ENCODE results near the gene CBX4.

The CBX4 gene

DNA sequence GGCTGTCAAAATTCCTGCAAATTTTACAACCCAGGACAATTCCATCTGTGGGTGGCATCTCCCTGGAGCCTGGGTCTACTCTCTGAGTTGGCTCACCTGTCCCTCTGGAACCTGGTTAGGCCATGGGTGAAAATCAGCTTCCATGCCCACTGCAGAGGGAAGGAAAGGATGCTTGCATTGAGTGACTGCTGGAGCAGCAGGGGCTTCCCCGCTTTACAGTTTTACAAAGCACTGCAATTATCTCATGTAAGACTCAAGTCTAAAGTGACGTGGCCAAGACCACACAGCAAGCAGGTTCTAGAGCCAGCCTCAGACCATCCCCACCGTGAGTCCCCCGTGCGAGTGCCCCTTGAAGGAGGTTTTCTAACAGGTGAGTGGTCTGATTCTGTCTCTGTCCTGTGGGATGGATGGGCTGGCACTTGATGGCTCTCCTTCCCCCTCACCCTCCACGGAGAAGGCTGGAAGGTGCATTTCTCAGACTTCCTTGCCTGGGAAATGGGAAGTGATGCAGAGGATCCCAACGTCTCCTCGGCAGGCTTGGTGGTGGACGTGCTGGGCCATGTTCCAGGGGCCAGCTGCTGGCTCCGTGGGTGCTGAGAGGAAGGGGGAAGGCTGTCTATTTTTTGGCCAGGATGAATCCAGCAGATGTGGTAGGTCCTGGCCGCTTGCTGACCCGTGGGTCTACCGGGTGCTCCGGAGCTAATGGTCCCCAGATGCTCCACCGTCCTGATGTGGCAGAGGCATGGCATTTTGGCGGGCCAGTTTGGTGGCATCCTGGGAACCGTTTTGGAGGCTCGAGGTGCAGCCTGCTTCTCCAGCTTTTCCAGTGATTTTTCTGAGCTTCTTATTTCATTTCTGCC lies 26.3 kb upstream of the CBX4 start:
- TF ChIP-seq ISL1 (CRISPR knock-in tag; IDR thresholded peaks at IDR 0.05) (no peak), SNAI2 (CRISPR knock-in tag; IDR thresholded peaks at IDR 0.05) (no peak), ZNF70 (CRISPR knock-in tag; IDR thresholded peaks at IDR 0.05) (no peak), BACH2 (CRISPR knock-in tag; IDR thresholded peaks at IDR 0.05; ENCODE audit: borderline replicate concordance) (no peak), ZFP3 (CRISPR knock-in tag; IDR thresholded peaks at IDR 0.05) (no peak), ESRRG (CRISPR knock-in tag; IDR thresholded peaks at IDR 0.05) (no peak), ZNF565 (CRISPR knock-in tag; conservative IDR thresholded peaks at IDR 0.05; ENCODE audit: low read depth) (no peak), PPARA (CRISPR knock-in tag; IDR thresholded peaks at IDR 0.05; ENCODE audit: borderline replicate concordance) (no peak), TOX (CRISPR knock-in tag; IDR thresholded peaks at IDR 0.05; ENCODE audit: borderline replicate concordance) (no peak), CSDC2 (CRISPR knock-in tag; IDR thresholded peaks at IDR 0.05) (no peak), RARB (CRISPR knock-in tag; IDR thresholded peaks at IDR 0.05) (no peak), ARNTL (CRISPR knock-in tag; IDR thresholded peaks at IDR 0.05; ENCODE audit: borderline replicate concordance, low read depth) (no peak), OSR1 (CRISPR knock-in tag; IDR thresholded peaks at IDR 0.05) (no peak), ZC3H10 (CRISPR knock-in tag; IDR thresholded peaks at IDR 0.05) (no peak), CREB5 (CRISPR knock-in tag; IDR thresholded peaks at IDR 0.05; ENCODE audit: low read depth) (no peak), ZFP30 (CRISPR knock-in tag; IDR thresholded peaks at IDR 0.05) (no peak), TCF4 (CRISPR knock-in tag; IDR thresholded peaks at IDR 0.05; ENCODE audit: borderline replicate concordance) (no peak)
- TF ChIP-seq, protein P1, sequence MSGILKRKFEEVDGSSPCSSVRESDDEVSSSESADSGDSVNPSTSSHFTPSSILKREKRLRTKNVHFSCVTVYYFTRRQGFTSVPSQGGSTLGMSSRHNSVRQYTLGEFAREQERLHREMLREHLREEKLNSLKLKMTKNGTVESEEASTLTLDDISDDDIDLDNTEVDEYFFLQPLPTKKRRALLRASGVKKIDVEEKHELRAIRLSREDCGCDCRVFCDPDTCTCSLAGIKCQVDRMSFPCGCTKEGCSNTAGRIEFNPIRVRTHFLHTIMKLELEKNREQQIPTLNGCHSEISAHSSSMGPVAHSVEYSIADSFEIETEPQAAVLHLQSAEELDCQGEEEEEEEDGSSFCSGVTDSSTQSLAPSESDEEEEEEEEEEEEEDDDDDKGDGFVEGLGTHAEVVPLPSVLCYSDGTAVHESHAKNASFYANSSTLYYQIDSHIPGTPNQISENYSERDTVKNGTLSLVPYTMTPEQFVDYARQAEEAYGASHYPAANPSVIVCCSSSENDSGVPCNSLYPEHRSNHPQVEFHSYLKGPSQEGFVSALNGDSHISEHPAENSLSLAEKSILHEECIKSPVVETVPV (CRISPR knock-in tag; IDR thresholded peaks at IDR 0.05), result no peak
- TF ChIP-seq, protein P2, sequence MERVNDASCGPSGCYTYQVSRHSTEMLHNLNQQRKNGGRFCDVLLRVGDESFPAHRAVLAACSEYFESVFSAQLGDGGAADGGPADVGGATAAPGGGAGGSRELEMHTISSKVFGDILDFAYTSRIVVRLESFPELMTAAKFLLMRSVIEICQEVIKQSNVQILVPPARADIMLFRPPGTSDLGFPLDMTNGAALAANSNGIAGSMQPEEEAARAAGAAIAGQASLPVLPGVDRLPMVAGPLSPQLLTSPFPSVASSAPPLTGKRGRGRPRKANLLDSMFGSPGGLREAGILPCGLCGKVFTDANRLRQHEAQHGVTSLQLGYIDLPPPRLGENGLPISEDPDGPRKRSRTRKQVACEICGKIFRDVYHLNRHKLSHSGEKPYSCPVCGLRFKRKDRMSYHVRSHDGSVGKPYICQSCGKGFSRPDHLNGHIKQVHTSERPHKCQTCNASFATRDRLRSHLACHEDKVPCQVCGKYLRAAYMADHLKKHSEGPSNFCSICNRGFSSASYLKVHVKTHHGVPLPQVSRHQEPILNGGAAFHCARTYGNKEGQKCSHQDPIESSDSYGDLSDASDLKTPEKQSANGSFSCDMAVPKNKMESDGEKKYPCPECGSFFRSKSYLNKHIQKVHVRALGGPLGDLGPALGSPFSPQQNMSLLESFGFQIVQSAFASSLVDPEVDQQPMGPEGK (CRISPR knock-in tag; IDR thresholded peaks at IDR 0.05; ENCODE audit: borderline replicate concordance), result no peak
- ATAC-seq, result no peak

- TF ChIP-seq ZNF565 (CRISPR knock-in tag; conservative IDR thresholded peaks at IDR 0.05; ENCODE audit: low read depth) (no peak), SNAI2 (CRISPR knock-in tag; IDR thresholded peaks at IDR 0.05) (no peak), ZNF8 (CRISPR knock-in tag; IDR thresholded peaks at IDR 0.05) (no peak), ZNF70 (CRISPR knock-in tag; IDR thresholded peaks at IDR 0.05) (no peak), PPARA (CRISPR knock-in tag; IDR thresholded peaks at IDR 0.05; ENCODE audit: borderline replicate concordance) (no peak), ESRRG (CRISPR knock-in tag; IDR thresholded peaks at IDR 0.05) (no peak), RARB (CRISPR knock-in tag; IDR thresholded peaks at IDR 0.05) (no peak), CSDC2 (CRISPR knock-in tag; IDR thresholded peaks at IDR 0.05) (no peak), GLIS3 (CRISPR knock-in tag; IDR thresholded peaks at IDR 0.05) (no peak), ZFP3 (CRISPR knock-in tag; IDR thresholded peaks at IDR 0.05) (no peak), ZC3H10 (CRISPR knock-in tag; IDR thresholded peaks at IDR 0.05) (no peak), TOX (CRISPR knock-in tag; IDR thresholded peaks at IDR 0.05; ENCODE audit: borderline replicate concordance) (no peak), OSR1 (CRISPR knock-in tag; IDR thresholded peaks at IDR 0.05) (no peak)
- ATAC-seq, result no peak
These were observed 25.5 kb upstream of the CBX4 start for GRCh38 chr17:79864617-79865250.

DNA sequence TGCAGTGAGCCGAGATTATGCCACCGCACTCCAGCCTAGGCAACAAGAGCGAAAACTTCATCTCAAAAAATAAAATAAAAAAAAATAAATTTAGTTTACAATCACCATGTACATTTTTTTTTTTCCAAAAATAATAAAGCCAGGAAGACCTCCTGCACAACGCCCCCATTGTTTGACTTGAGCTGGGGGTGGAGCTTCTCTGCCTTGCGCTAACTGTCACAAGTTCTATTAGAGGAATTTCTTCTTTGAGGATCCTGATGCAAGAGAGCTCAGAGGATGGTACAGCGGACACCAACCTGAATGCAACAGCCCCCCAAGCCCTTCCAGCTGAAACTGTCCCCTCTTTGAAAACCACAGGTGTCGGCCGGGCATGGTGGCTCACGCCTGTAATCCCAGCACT lies 24.9 kb upstream of the CBX4 start:
- no peak for TF ChIP-seq OSR1 (CRISPR knock-in tag; IDR thresholded peaks at IDR 0.05)
- no peak for TF ChIP-seq RARB (CRISPR knock-in tag; IDR thresholded peaks at IDR 0.05)
- TF ChIP-seq, protein P3, sequence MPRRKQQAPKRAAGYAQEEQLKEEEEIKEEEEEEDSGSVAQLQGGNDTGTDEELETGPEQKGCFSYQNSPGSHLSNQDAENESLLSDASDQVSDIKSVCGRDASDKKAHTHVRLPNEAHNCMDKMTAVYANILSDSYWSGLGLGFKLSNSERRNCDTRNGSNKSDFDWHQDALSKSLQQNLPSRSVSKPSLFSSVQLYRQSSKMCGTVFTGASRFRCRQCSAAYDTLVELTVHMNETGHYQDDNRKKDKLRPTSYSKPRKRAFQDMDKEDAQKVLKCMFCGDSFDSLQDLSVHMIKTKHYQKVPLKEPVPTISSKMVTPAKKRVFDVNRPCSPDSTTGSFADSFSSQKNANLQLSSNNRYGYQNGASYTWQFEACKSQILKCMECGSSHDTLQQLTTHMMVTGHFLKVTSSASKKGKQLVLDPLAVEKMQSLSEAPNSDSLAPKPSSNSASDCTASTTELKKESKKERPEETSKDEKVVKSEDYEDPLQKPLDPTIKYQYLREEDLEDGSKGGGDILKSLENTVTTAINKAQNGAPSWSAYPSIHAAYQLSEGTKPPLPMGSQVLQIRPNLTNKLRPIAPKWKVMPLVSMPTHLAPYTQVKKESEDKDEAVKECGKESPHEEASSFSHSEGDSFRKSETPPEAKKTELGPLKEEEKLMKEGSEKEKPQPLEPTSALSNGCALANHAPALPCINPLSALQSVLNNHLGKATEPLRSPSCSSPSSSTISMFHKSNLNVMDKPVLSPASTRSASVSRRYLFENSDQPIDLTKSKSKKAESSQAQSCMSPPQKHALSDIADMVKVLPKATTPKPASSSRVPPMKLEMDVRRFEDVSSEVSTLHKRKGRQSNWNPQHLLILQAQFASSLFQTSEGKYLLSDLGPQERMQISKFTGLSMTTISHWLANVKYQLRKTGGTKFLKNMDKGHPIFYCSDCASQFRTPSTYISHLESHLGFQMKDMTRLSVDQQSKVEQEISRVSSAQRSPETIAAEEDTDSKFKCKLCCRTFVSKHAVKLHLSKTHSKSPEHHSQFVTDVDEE (CRISPR knock-in tag; IDR thresholded peaks at IDR 0.05), result no peak
- TF ChIP-seq TCF4 (CRISPR knock-in tag; IDR thresholded peaks at IDR 0.05; ENCODE audit: borderline replicate concordance), result no peak
- TF ChIP-seq ZFP30 (CRISPR knock-in tag; IDR thresholded peaks at IDR 0.05), result no peak
- no peak for ATAC-seq

Measured in SK-N-SH treated with all-trans-retinoic acid at 6 μM for 48 hours (cell line).